Endothelial cell of umbilical vein (primary cell): ENCODE data around the gene PDGFRB. TPM values are rescaled to one million over a fixed set of nuclear protein-coding genes. Genes with fewer than 3 reads are reported as not detected.

Source experiments
- BruUV-seq: library from RNA; stranded (reverse); fragments of 400-500 nt; replicated peaks from 2 replicates; lab custom pipeline; 2021; lab: Mats Ljungman, UMichigan
- CTCF ChIA-PET: fragments of 300-600, 350-600 bp; sonication (Branson Sonifier 250); formaldehyde crosslinking; loops from one replicate; lab custom pipeline; 2021; ENCODE audit warnings: antibody characterized with exemption, inconsistent platforms; lab: Charles Lee
- POLR2A ChIA-PET: fragments of 300-600, 350-600 bp; sonication (Branson Sonifier 250); formaldehyde crosslinking; loops from one replicate; lab custom pipeline; 2021; ENCODE audit warnings: antibody characterized with exemption, inconsistent platforms; lab: Charles Lee
- DNase-seq: peaks from one replicate; pipeline ENCODE4 v3.0.0-alpha.2; 2011; ENCODE audit warnings: low read depth, low spot score
- FAIRE-seq: peaks from 2 replicates; lab custom pipeline; 2011; peaks lifted over from hg19 to GRCh38; lab: Jason Lieb, UNC
- H2AFZ ChIP-seq: 2 replicates; pipeline ENCODE4 v1.6.0; 2012; ENCODE audit warnings: low read depth, low read length, control low read depth, inconsistent platforms
- H3K27ac ChIP-seq: 2 replicates; pipeline ENCODE4 v1.5.1; 2011; ENCODE audit warnings: low read depth, mild to moderate bottlenecking, control low read depth, low read length, moderate library complexity; ENCODE audit not compliant: insufficient read depth
- H3K27me3 ChIP-seq, 2 experiments: 2 replicates each; pipeline versions ENCODE4 v1.6.0 to v1.6.1; 2011; ENCODE audit warnings: low read length in 2 of 2, mixed read lengths in 1 of 2; ENCODE audit not compliant: control insufficient read depth in 2 of 2, insufficient read depth in 2 of 2
- H3K36me3 ChIP-seq, 2 experiments: 2 replicates in 1 of 2; 3 replicates in 1 of 2; pipeline ENCODE4 v1.5.1; 2011; ENCODE audit warnings: low read length in 2 of 2, mild to moderate bottlenecking in 1 of 2, moderate library complexity in 1 of 2; ENCODE audit not compliant: control insufficient read depth in 2 of 2, insufficient read depth in 2 of 2; ENCODE audit errors: extremely low read depth in 1 of 2
- H3K4me1 ChIP-seq: 3 replicates; pipeline ENCODE4 v1.5.1; 2011; ENCODE audit warnings: mild to moderate bottlenecking, low read length; ENCODE audit not compliant: control insufficient read depth, insufficient read depth; ENCODE audit errors: extremely low read depth
- H3K4me2 ChIP-seq: 2 replicates; pipeline ENCODE4 v1.6.1; 2011; ENCODE audit warnings: low read length, control low read depth, mixed read lengths; ENCODE audit not compliant: insufficient read depth
- H3K4me3 ChIP-seq, 3 experiments: fragments of 200-600 bp in 1 of 3; sonication (generic), shearing (Covaris generic) in 1 of 3; replicated peaks in 1 of 3; 2 replicates each; pipeline ENCODE4 v1.5.1; 2011 to 2016; ENCODE audit warnings: control low read depth in 3 of 3, low read length in 3 of 3, mild to moderate bottlenecking in 2 of 3, inconsistent platforms in 1 of 3, low read depth in 1 of 3, moderate library complexity in 1 of 3; ENCODE audit not compliant: insufficient read depth in 1 of 3
- H3K79me2 ChIP-seq: 2 replicates; pipeline ENCODE4 v1.6.0; 2012; ENCODE audit warnings: low read length, inconsistent platforms; ENCODE audit not compliant: control insufficient read depth, insufficient read depth
- H3K9ac ChIP-seq: replicated peaks from 2 replicates; pipeline ENCODE3; 2011; ENCODE audit warnings: low read length, control low read depth; ENCODE audit not compliant: insufficient read depth; ENCODE audit errors: extremely low read depth
- H3K9me1 ChIP-seq: replicated peaks from 3 replicates; pipeline ENCODE4 v1.6.0; 2011; ENCODE audit warnings: mild to moderate bottlenecking, low read length; ENCODE audit not compliant: control insufficient read depth, insufficient read depth; ENCODE audit errors: extremely low read depth
- H3K9me3 ChIP-seq: replicated peaks from 2 replicates; pipeline ENCODE4 v1.5.1; 2012; ENCODE audit warnings: low read length, inconsistent platforms; ENCODE audit not compliant: control insufficient read depth, insufficient read depth
- H4K20me1 ChIP-seq: replicated peaks from 2 replicates; pipeline ENCODE3; 2011; ENCODE audit warnings: mild to moderate bottlenecking, low read length; ENCODE audit not compliant: control insufficient read depth, insufficient read depth; ENCODE audit errors: extremely low read depth
- CTCF ChIP-seq, 2 donors: IDR thresholded peaks; 1 replicate in 1 of 2; 2 replicates in 1 of 2; pipeline ENCODE4 v1.5.1; 2011; ENCODE audit warnings: low read length in 2 of 2, mild to moderate bottlenecking in 2 of 2, moderate library complexity in 2 of 2, control low read depth in 1 of 2, inconsistent platforms in 1 of 2, low read depth in 1 of 2; ENCODE audit not compliant: insufficient read depth in 1 of 2; ENCODE audit errors: extremely low read depth in 1 of 2
- EZH2 ChIP-seq: IDR thresholded peaks from 2 replicates; pipeline ENCODE4 v1.6.1; 2012; ENCODE audit warnings: borderline replicate concordance, low read depth, mild to moderate bottlenecking, moderate library complexity, low read length, inconsistent platforms; ENCODE audit not compliant: severe bottlenecking
- FOS ChIP-seq: IDR thresholded peaks from 2 replicates; pipeline ENCODE4 v1.6.1; 2011; ENCODE audit warnings: mild to moderate bottlenecking, low read length, moderate library complexity, borderline replicate concordance; ENCODE audit not compliant: insufficient read depth
- MAX ChIP-seq: IDR thresholded peaks from 2 replicates; pipeline ENCODE4 v1.6.1; 2011; ENCODE audit not compliant: insufficient read depth, insufficient read length
- POLR2A ChIP-seq: IDR thresholded peaks from 2 replicates; pipeline ENCODE4 v1.6.1; 2012; ENCODE audit warnings: low read depth, mild to moderate bottlenecking, control low read depth, low read length
- dilution Hi-C: fragments of 300-500 bp; cut with MboI; formaldehyde crosslinking; loops from one replicate; pipeline ENCODE4 v1.15.0; 2019; ENCODE audit warnings: low sequenced_read_pairs; ENCODE audit not compliant: extremely low pct_ligation_motif_present
- intact Hi-C: fragments of 100-400 bp; cut with micrococcal nuclease; formaldehyde crosslinking; loops from one replicate; pipeline ENCODE4 v1.10.0; 2022
- polyA plus RNA-seq, 4 experiments: library from polyadenylated mRNA; depleted of rRNA in 3 of 4; stranded (reverse) in 3 of 4; unstranded in 1 of 4; fragments of >200 nt; gene quantifications; 2 replicates each; pipeline versions ENCODE4 v1.2.1 to v1.2.3, GENCODE V29; 2011 to 2012; ENCODE audit warnings: missing spikeins in 1 of 4
- total RNA-seq: library from RNA; stranded (reverse); gene quantifications from 2 replicates; pipeline ENCODE4 v1.2.3, GENCODE V29; 2021

The PDGFRB gene
- total and polyA plus RNA-seq, 2 donors (not counting 3 experiments of a cell fraction or from before 2014, with no cell fraction given), result 1.4 to 1.7 TPM

GRCh38 chr5:150073677-150074076 lies 82.0 kb downstream of the PDGFRB start:
- no peak for FAIRE-seq
- DNase-seq, result no peak
- POLR2A ChIA-PET, result no interaction called here
- no TSS peak for BruUV-seq
- no peaks in the 10 kb centered on the region for H3K9me3 ChIP-seq
- intact Hi-C loops, result no loop called here
- no peaks in the 10 kb centered on the region for H3K36me3 ChIP-seq
- no peaks in the 10 kb centered on the region for H4K20me1 ChIP-seq
- H3K4me1 ChIP-seq, result peaks cover 3% of the 10 kb centered on the region
- dilution Hi-C loops, result no loop called here
- CTCF ChIA-PET, result interaction anchor here (2.2 to 2.8 kb wide), 2 partner anchors 10 to 14 kb away, joined by 10 to 14 read pairs; no protein-coding TSS in a partner anchor
- no peak overlapping the region for H2AFZ ChIP-seq
- no peak overlapping the region for H3K27ac ChIP-seq
- H3K79me2 ChIP-seq, result no peaks in the 10 kb centered on the region
- no peaks in the 10 kb centered on the region for H3K9me1 ChIP-seq
- no peak overlapping the region for H3K4me2 ChIP-seq
- peaks cover 4 to 14% of the 10 kb centered on the region in 2 experiments for H3K27me3 ChIP-seq
- no peak for TF ChIP-seq FOS
- no peak for TF ChIP-seq POLR2A
- TF ChIP-seq EZH2, result no peak
- TF ChIP-seq MAX, result no peak
- no peak for TF ChIP-seq CTCF (IDR thresholded peaks at IDR 0.05; ENCODE audit: extremely low read depth in 1 of 2, insufficient read depth in 1 of 2, low read depth in 1 of 2, low read length in 2 of 2)
- no peak overlapping the region for H3K4me3 ChIP-seq
- H3K9ac ChIP-seq, result no peak overlapping the region

GRCh38 chr5:150073086-150073625 lies 82.5 kb downstream of the PDGFRB start:
- no peak overlapping the region for H3K4me2 ChIP-seq
- H3K9me3 ChIP-seq, result no peaks in the 10 kb centered on the region
- H3K4me3 ChIP-seq, result no peak overlapping the region
- H3K27me3 ChIP-seq, result peaks cover 4 to 14% of the 10 kb centered on the region in 2 experiments
- FAIRE-seq (no peak), DNase-seq (no peak)
- ChIA-PET CTCF (no interaction called here), POLR2A (no interaction called here)
- no peaks in the 10 kb centered on the region for H3K79me2 ChIP-seq
- no TSS peak for BruUV-seq
- no peak overlapping the region for H3K9ac ChIP-seq
- no peaks in the 10 kb centered on the region for H3K36me3 ChIP-seq
- no peaks in the 10 kb centered on the region for H4K20me1 ChIP-seq
- dilution Hi-C loops (no loop called here), intact Hi-C loops (no loop called here)
- H2AFZ ChIP-seq, result no peak overlapping the region
- peaks cover 8% of the 10 kb centered on the region for H3K4me1 ChIP-seq
- no peak for TF ChIP-seq CTCF (IDR thresholded peaks at IDR 0.05; ENCODE audit: extremely low read depth in 1 of 2, insufficient read depth in 1 of 2, low read depth in 1 of 2, low read length in 2 of 2)
- TF ChIP-seq FOS, result no peak
- no peaks in the 10 kb centered on the region for H3K9me1 ChIP-seq
- H3K27ac ChIP-seq, result no peak overlapping the region
